ENCODE results near the gene POLR2C.

DNA sequence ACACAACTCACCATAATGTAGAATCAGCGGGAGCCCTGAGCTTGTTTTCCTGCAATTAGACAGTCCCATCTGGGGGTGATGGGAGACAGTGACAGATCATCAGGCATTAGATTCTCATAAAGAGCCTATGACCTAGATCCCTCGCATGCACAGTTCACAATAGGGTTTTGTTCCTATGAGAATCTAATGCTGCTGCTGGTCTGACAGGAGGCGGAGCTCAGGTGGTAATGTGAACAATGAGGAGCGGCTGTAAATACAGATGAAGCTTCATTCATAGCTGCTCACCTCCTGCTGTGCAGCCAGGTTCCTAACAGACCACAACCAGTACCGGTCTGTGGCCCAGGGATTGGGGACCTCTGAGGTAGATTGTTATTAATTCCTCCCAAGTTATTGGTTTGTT is 26.8 kb downstream of the POLR2C start:
- TF ChIP-seq ZSCAN12 (CRISPR knock-in tag; IDR thresholded peaks at IDR 0.05): no peak
- no peak for TF ChIP-seq CREB1 (IDR thresholded peaks at IDR 0.05)
- no peak for TF ChIP-seq CREB1 (CRISPR knock-in tag; IDR thresholded peaks at IDR 0.05)
- no peak for TF ChIP-seq SMARCE1 (IDR thresholded peaks at IDR 0.05; ENCODE audit: borderline replicate concordance)
